Spleen (tissue), 11 donors: ENCODE data around the gene ZBED2. TPM values are rescaled to one million over a fixed set of nuclear protein-coding genes. Genes with fewer than 3 reads are reported as not detected.

Experiments
- DNase-seq: peaks from one replicate; pipeline ENCODE4 v3.0.0-alpha.2; 2020
- H3K27ac ChIP-seq, 8 donors: fragments of 200-600 bp; sonication (generic) in 7 of 8; 1 replicate in 4 of 8; 2 replicates in 4 of 8; pipeline versions ENCODE4 v1.5.0 to v1.8.0; 2016 to 2021; ENCODE audit warnings: inconsistent platforms in 4 of 8, mild to moderate bottlenecking in 4 of 8, moderate library complexity in 1 of 8
- H3K27me3 ChIP-seq, 7 donors: fragments of 200-600 bp; sonication (generic) in 6 of 7; replicated peaks in 1 of 7; 1 replicate in 4 of 7; 2 replicates in 3 of 7; pipeline versions ENCODE4 v1.5.0 to v1.8.0; 2016 to 2021; ENCODE audit warnings: inconsistent platforms in 3 of 7, mild to moderate bottlenecking in 1 of 7
- H3K36me3 ChIP-seq, 6 donors: fragments of 200-600 bp; sonication (generic) in 5 of 6; 1 replicate in 4 of 6; 2 replicates in 2 of 6; pipeline versions ENCODE4 v1.5.0 to v1.8.0; 2016 to 2021; ENCODE audit warnings: inconsistent platforms in 2 of 6
- H3K4me1 ChIP-seq, 6 donors: fragments of 200-600 bp; sonication (generic) in 5 of 6; 1 replicate in 3 of 6; 2 replicates in 3 of 6; pipeline versions ENCODE4 v1.5.0 to v1.8.0; 2016 to 2021; ENCODE audit warnings: inconsistent platforms in 3 of 6
- H3K4me3 ChIP-seq, 8 donors: fragments of 200-600 bp; sonication (generic) in 7 of 8; 1 replicate in 4 of 8; 2 replicates in 4 of 8; pipeline versions ENCODE4 v1.5.0 to v1.8.0; 2016 to 2021; ENCODE audit warnings: inconsistent platforms in 4 of 8, mild to moderate bottlenecking in 4 of 8, moderate library complexity in 2 of 8
- H3K9me3 ChIP-seq, 8 donors: fragments of 200-600 bp; sonication (generic) in 7 of 8; 1 replicate in 4 of 8; 2 replicates in 4 of 8; pipeline versions ENCODE4 v1.5.0 to v1.8.0; 2016 to 2021; ENCODE audit warnings: inconsistent platforms in 4 of 8
- POLR2A ChIP-seq, 3 donors: fragments of 450-650 bp; IDR thresholded peaks; one replicate each; pipeline ENCODE4 v1.5.1; 2017; ENCODE audit warnings: antibody characterized with exemption in 3 of 3, mild to moderate bottlenecking in 1 of 3
- POLR2AphosphoS5 ChIP-seq, 3 donors: sonication (generic); formaldehyde crosslinking; IDR thresholded peaks; one replicate each; pipeline ENCODE4 v1.5.1; 2017; ENCODE audit warnings: antibody characterized with exemption in 3 of 3
- WGBS, 5 donors: extraction: QIAGEN DNeasy Blood & Tissue Kit in 3 of 5; methylation state at CpG; one replicate each; pipeline versions ENCODE4 v1.1.5 to v1.1.7; 2013 to 2018; 5-methylcytosine and 5-hydroxymethylcytosine counted together
- intact Hi-C: fragments of 100-400 bp; cut with DNase I; formaldehyde crosslinking; loops from one replicate; pipeline ENCODE4 v1.15.0; 2023; ENCODE audit warnings: low total_unique reads
- polyA plus RNA-seq, 3 donors: library from polyadenylated mRNA; stranded (reverse); fragments of 200-250 nt; gene quantifications; one replicate each; pipeline ENCODE4 v1.2.1, GENCODE V29; 2013
- total RNA-seq, 7 donors: library from RNA; depleted of rRNA in 3 of 7; stranded (reverse); fragments of >200 nt in 3 of 7; fragmentation: NEBNext Ultra II Directional in 4 of 7; extraction: Animal tissue kit (Norgen Biotek cat#: 25700) in 4 of 7; gene quantifications; one replicate each; pipeline versions ENCODE4 v1.1.0 to v1.2.1, GENCODE V29; 2016 to 2021
- TF ChIP-seq, protein P1 (sequence below), 11 experiments: fragments of 200-600 bp in 7 of 11; fragments of 450-650 bp in 4 of 11; sonication (generic) in 4 of 11; IDR thresholded peaks in 8 of 11; conservative IDR thresholded peaks in 3 of 11; 1 replicate in 7 of 11; 2 replicates in 4 of 11; pipeline versions ENCODE4 v1.4.0 to v1.8.0; 2016 to 2021; ENCODE audit warnings: antibody characterized with exemption in 11 of 11, inconsistent platforms in 4 of 11, mild to moderate bottlenecking in 1 of 11
- donor health status: healthy with polysubstance abuse.
- donor health status: DM: no; HTN: no; CAD: no; lungs with moderate emphysema.
- donor health status: DM: no; HTN: no; CAD: no.
- donor health status: Bipolar disorder and iron deficiency.
- donor health status: healthy.
- donor health status: DM: no; HTN: no; CAD: no.
- donor health status: DM: yes; HTN: yes; CAD: no.

Gene ZBED2
- total and polyA plus RNA-seq, 10 donors, result 0.20 to 0.80 (median 0.29) TPM; not detected in 6

DNA sequence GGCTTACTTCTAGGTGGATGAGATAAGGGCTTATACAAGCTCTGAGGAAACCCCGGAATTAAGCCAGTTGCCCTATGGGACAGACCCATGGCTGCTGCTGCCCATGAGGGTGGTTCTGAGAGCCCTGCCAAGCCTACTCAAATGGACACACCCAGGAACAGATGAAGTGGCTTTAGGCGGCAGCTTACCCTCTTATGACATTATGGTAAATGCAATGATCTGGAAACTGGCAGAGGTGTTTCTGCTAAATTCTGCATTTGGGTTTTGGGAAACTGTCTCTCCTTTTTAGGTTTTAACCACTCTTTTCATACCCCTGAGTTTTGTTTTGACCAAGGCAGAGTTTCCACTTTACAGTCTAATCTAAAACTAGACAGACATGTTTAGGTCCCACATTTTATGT is 9.0 kb upstream of the ZBED2 start:
- no peaks in the 10 kb centered on the region for H3K9me3 ChIP-seq
- H3K27ac ChIP-seq, result peak overlapping the region in 2 of 8 donors; percentile 1 to 15
- no peak overlapping the region for H3K4me3 ChIP-seq
- TF ChIP-seq POLR2A (IDR thresholded peaks at IDR 0.05), result no peak
- H3K36me3 ChIP-seq, result peaks cover 0 to 16% (median 0%) of the 10 kb centered on the region in 6 donors
- WGBS, 5 donors, result 51 to 80% (median 69%) methylated on average over 2 of the region's 2 CpGs
- no peaks in the 10 kb centered on the region for H3K27me3 ChIP-seq
- peaks cover 0 to 24% (median 0%) of the 10 kb centered on the region in 6 donors for H3K4me1 ChIP-seq
- DNase-seq, result no peak
- intact Hi-C loops, result no loop called here

DNA sequence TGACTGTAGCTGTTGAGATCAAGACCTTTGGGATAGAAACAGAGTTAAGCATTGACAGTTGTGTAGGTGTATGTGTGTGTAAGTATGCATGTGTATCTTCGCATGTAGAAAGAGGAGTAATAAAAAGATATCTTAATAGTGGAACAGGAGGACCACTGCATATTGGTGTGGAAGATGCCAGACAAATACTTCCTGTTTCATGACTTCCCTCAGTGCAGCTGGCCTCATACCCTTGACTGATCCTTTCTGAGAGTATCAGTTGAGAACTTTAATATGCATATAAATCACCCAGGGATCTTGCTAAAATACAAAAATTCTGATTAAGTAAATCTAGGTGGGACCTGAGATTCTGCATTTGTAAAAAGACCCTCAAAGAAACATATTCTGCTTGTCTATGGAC is 8.5 kb upstream of the ZBED2 start:
- intact Hi-C loops, result no loop called here
- Histone ChIP-seq H3K4me3 (no peak overlapping the region), H3K27me3 (no peaks in the 10 kb centered on the region), H3K36me3 (peaks cover 0 to 16% (median 0%) of the 10 kb centered on the region in 6 donors), H3K4me1 (peaks cover 0 to 20% (median 0%) of the 10 kb centered on the region in 6 donors), H3K27ac (peak overlapping the region in 2 of 8 donors; percentile 1 to 15), H3K9me3 (no peaks in the 10 kb centered on the region)
- no peak for DNase-seq
- TF ChIP-seq, protein P1, sequence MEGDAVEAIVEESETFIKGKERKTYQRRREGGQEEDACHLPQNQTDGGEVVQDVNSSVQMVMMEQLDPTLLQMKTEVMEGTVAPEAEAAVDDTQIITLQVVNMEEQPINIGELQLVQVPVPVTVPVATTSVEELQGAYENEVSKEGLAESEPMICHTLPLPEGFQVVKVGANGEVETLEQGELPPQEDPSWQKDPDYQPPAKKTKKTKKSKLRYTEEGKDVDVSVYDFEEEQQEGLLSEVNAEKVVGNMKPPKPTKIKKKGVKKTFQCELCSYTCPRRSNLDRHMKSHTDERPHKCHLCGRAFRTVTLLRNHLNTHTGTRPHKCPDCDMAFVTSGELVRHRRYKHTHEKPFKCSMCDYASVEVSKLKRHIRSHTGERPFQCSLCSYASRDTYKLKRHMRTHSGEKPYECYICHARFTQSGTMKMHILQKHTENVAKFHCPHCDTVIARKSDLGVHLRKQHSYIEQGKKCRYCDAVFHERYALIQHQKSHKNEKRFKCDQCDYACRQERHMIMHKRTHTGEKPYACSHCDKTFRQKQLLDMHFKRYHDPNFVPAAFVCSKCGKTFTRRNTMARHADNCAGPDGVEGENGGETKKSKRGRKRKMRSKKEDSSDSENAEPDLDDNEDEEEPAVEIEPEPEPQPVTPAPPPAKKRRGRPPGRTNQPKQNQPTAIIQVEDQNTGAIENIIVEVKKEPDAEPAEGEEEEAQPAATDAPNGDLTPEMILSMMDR (IDR thresholded peaks at IDR 0.05 in 8 of 11, conservative IDR thresholded peaks at IDR 0.05 in 3 of 11), result no peak
- TF ChIP-seq POLR2AphosphoS5 (IDR thresholded peaks at IDR 0.05) (no peak), POLR2A (IDR thresholded peaks at IDR 0.05) (no peak)
- 58 to 78% (median 74%) methylated on average over 1 of the region's 1 CpG for WGBS, 5 donors

DNA sequence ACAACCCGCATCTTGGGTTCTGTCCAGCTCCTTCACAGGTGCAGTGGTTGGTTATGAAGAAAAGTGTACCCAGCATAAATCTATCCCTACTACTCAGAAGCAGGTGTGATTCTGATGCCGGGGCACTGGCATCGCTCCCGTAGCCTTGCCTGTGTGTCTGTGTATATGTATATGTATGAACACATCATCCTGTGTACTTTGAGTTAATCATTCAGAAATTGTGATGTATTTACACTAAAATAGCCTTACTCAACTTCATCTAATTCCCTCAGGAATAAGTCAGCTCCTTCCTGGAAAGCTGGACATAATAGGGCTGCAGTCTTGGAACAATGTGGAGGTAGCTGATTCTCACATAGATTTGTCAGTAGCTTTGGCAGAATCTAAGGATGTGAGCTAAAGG is 6.7 kb upstream of the ZBED2 start:
- intact Hi-C loops, result no loop called here
- WGBS, 5 donors, result 86 to 97% (median 92%) methylated on average over 4 of the region's 4 CpGs
- Histone ChIP-seq H3K4me1 (peaks cover 0 to 9% (median 0%) of the 10 kb centered on the region in 6 donors), H3K4me3 (no peak overlapping the region), H3K27ac (no peak overlapping the region), H3K27me3 (no peaks in the 10 kb centered on the region), H3K9me3 (no peaks in the 10 kb centered on the region), H3K36me3 (peaks cover 0 to 16% (median 0%) of the 10 kb centered on the region in 6 donors)
- DNase-seq, result no peak
- TF ChIP-seq POLR2A (IDR thresholded peaks at IDR 0.05), result no peak
- no peak for TF ChIP-seq POLR2AphosphoS5 (IDR thresholded peaks at IDR 0.05)
- TF ChIP-seq, protein P1 (IDR thresholded peaks at IDR 0.05 in 8 of 11, conservative IDR thresholded peaks at IDR 0.05 in 3 of 11), result no peak

DNA sequence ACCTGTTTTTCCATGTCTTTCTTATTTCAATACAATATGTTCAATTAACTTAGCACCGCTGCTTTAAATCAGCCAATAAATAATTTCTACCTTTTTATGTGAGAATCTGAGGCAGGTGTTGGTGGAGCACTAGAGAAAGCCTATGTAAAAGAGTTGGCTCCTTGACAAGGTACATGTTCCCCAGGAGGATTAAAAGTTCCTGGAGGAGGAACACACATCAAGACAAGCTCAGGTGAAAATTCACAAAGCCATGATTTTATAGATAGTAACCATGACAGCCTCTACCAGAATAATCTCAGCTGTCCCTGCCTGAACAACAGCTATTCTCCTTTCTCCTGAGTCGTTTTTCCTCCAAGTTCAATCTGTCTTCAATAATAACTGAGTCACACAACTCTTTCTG is 3.4 kb upstream of the ZBED2 start:
- no peaks in the 10 kb centered on the region for H3K9me3 ChIP-seq
- peaks cover 0 to 24% (median 2%) of the 10 kb centered on the region in 6 donors for H3K4me1 ChIP-seq
- no peaks in the 10 kb centered on the region for H3K27me3 ChIP-seq
- H3K36me3 ChIP-seq, result peaks cover 0 to 16% (median 0%) of the 10 kb centered on the region in 6 donors
- 83 to 92% (median 88%) methylated on average over 2 of the region's 2 CpGs for WGBS, 5 donors
- no peak overlapping the region for H3K4me3 ChIP-seq
- TF ChIP-seq, protein P1 (IDR thresholded peaks at IDR 0.05 in 8 of 11, conservative IDR thresholded peaks at IDR 0.05 in 3 of 11), result no peak
- TF ChIP-seq POLR2A (IDR thresholded peaks at IDR 0.05) (no peak), POLR2AphosphoS5 (IDR thresholded peaks at IDR 0.05) (no peak)
- intact Hi-C loops, result no loop called here
- no peak for DNase-seq
- no peak overlapping the region for H3K27ac ChIP-seq

DNA sequence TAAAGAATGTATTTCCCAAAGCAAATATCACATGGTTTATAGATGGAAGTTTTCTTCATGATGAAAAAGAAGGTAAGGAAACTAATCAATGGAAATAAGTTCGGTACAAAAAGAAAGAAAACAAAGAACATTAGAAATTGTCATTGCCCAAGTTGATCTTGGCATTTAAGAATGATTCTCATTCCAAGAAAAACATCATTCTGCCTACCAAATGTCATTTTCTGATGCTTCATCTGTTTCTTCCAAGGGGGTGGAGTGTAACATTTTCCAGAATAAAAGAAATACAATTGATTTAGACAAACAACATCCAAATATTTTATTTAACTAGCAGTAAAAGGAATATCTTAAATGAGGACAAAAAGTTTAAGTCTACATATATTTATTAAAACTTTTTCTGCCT is 3.0 kb upstream of the ZBED2 start:
- Histone ChIP-seq H3K36me3 (peaks cover 0 to 16% (median 0%) of the 10 kb centered on the region in 6 donors), H3K27ac (no peak overlapping the region), H3K9me3 (no peaks in the 10 kb centered on the region), H3K27me3 (no peaks in the 10 kb centered on the region), H3K4me3 (no peak overlapping the region), H3K4me1 (peaks cover 0 to 22% (median 1%) of the 10 kb centered on the region in 6 donors)
- TF ChIP-seq, protein P1 (IDR thresholded peaks at IDR 0.05 in 8 of 11, conservative IDR thresholded peaks at IDR 0.05 in 3 of 11), result no peak
- TF ChIP-seq POLR2AphosphoS5 (IDR thresholded peaks at IDR 0.05) (no peak), POLR2A (IDR thresholded peaks at IDR 0.05) (no peak)
- intact Hi-C loops, result no loop called here
- no peak for DNase-seq
- WGBS, 5 donors, result 80 to 98% (median 86%) methylated on average over 1 of the region's 1 CpG
